GM18508 (cell line): Measurements from ENCODE around the gene SLCO4A1.
"Not testable (repeated sequence)": the region's sequence is repeated elsewhere in the genome, so short reads cannot be mapped to it uniquely, and the experiment has no call there.

Source experiments
- ATAC-seq: cut with Tn5 transposase; IDR thresholded peaks from one replicate; pipeline ENCODE4 v1.9.1; 2021; ENCODE audit warnings: moderate number of reproducible peaks; ENCODE audit not compliant: insufficient read depth, unreplicated experiment

SLCO4A1 gene

GRCh38 chr20:62677678-62678077, 35.4 kb downstream of the SLCO4A1 start:
- ATAC-seq = no peak

- ATAC-seq = no peak
Observed at GRCh38 chr20:62678553-62678952, 36.2 kb downstream of the SLCO4A1 start.

- no peak for ATAC-seq
Observed at GRCh38 chr20:62679978-62680589, 37.8 kb downstream of the SLCO4A1 start.

- ATAC-seq = no peak
Observed at GRCh38 chr20:62682912-62683517, 40.7 kb downstream of the SLCO4A1 start.

GRCh38 chr20:62683660-62684322, 41.5 kb downstream of the SLCO4A1 start:
- not testable (repeated sequence) for ATAC-seq

- no peak for ATAC-seq
Observed at GRCh38 chr20:62684981-62685380, 42.7 kb downstream of the SLCO4A1 start.

- ATAC-seq = no peak
Observed at GRCh38 chr20:62685781-62686555, 43.7 kb downstream of the SLCO4A1 start.

- ATAC-seq = no peak
Observed at GRCh38 chr20:62686869-62687830, 44.8 kb downstream of the SLCO4A1 start.

GRCh38 chr20:62688083-62688482, 45.8 kb downstream of the SLCO4A1 start:
- ATAC-seq = no peak

GRCh38 chr20:62688855-62689460, 46.7 kb downstream of the SLCO4A1 start:
- ATAC-seq = no peak

- ATAC-seq = no peak
Observed at GRCh38 chr20:62689861-62690260, 47.6 kb downstream of the SLCO4A1 start.

- no peak for ATAC-seq
Observed at GRCh38 chr20:62690261-62690820, 48.0 kb downstream of the SLCO4A1 start.

GRCh38 chr20:62691487-62691886, 49.2 kb downstream of the SLCO4A1 start:
- ATAC-seq = no peak

- no peak for ATAC-seq
Observed at GRCh38 chr20:62692176-62692575, 49.9 kb downstream of the SLCO4A1 start.

GRCh38 chr20:62692801-62693523, 50.7 kb downstream of the SLCO4A1 start:
- no peak for ATAC-seq

- no peak for ATAC-seq
Observed at GRCh38 chr20:62693524-62693922, 51.2 kb downstream of the SLCO4A1 start.

- no peak for ATAC-seq
Observed at GRCh38 chr20:62694106-62694505, 51.8 kb downstream of the SLCO4A1 start.

- no peak for ATAC-seq
Observed at GRCh38 chr20:62694868-62695267, 52.6 kb downstream of the SLCO4A1 start.
